ENCODE data around the gene PCDHB15.
"Not testable (repeated sequence)": the region's sequence is repeated elsewhere in the genome, so short reads cannot be mapped to it uniquely, and the experiment has no call there.

Gene PCDHB15

GRCh38 chr5:141246971-141247370 is 1.8 kb downstream of the PCDHB15 start:
- DNase-seq (ENCODE audit: extremely low read depth in 1 of 2, low read depth in 1 of 2) = not testable (repeated sequence)

GRCh38 chr5:141247434-141247833 is 2.2 kb downstream of the PCDHB15 start:
- DNase-seq (ENCODE audit: extremely low read depth in 1 of 2, low read depth in 1 of 2) = not testable (repeated sequence)

GRCh38 chr5:141250576-141250975 is 5.4 kb downstream of the PCDHB15 start:
- DNase-seq (ENCODE audit: extremely low read depth in 1 of 2, low read depth in 1 of 2) = no peak

- DNase-seq (ENCODE audit: extremely low read depth in 1 of 2, low read depth in 1 of 2) = no peak
These were observed 13.3 kb downstream of the PCDHB15 start for GRCh38 chr5:141258464-141258863.

GRCh38 chr5:141258948-141259347 is 13.8 kb downstream of the PCDHB15 start:
- DNase-seq (ENCODE audit: extremely low read depth in 1 of 2, low read depth in 1 of 2) = no peak

GRCh38 chr5:141260458-141261237 is 15.5 kb downstream of the PCDHB15 start:
- no peak for DNase-seq (ENCODE audit: extremely low read depth in 1 of 2, low read depth in 1 of 2)

GRCh38 chr5:141261238-141261546 is 16.0 kb downstream of the PCDHB15 start:
- DNase-seq (ENCODE audit: extremely low read depth in 1 of 2, low read depth in 1 of 2) = no peak

- DNase-seq (ENCODE audit: extremely low read depth in 1 of 2, low read depth in 1 of 2) = no peak
These were observed 24.0 kb downstream of the PCDHB15 start for GRCh38 chr5:141269195-141269594.

- DNase-seq (ENCODE audit: extremely low read depth in 1 of 2, low read depth in 1 of 2) = no peak
These were observed 27.7 kb downstream of the PCDHB15 start for GRCh38 chr5:141272906-141273305.

- no peak for DNase-seq (ENCODE audit: extremely low read depth in 1 of 2, low read depth in 1 of 2)
These were observed 53.2 kb downstream of the PCDHB15 start for GRCh38 chr5:141298376-141298775.

Measured in stimulated activated CD8-positive, alpha-beta memory T cell treated with anti-CD3 and anti-CD28 coated beads, Interleukin-7, amount 100 ng/mL, for 48 hours (primary cell).